HepG2 (cell line): ENCODE data around the gene PLVAP. TPM values are rescaled to one million over a fixed set of nuclear protein-coding genes. Genes with fewer than 3 reads are reported as not detected.

ENCODE experiments used
- BATF2 ChIP-seq: sonication (generic); formaldehyde crosslinking; IDR thresholded peaks from 2 replicates; pipeline ENCODE4 v1.8.0; 2022; ENCODE audit warnings: mild to moderate bottlenecking, missing genetic modification reagents, moderate library complexity
- CREM ChIP-seq, 2 experiments: sonication (generic) in 1 of 2; formaldehyde crosslinking in 1 of 2; IDR thresholded peaks; 2 replicates each; pipeline versions ENCODE4 v1.4.0 to v1.6.1; 2016 to 2020; ENCODE audit warnings: antibody characterized with exemption in 1 of 2, mild to moderate bottlenecking in 1 of 2, missing genetic modification reagents in 1 of 2
- NR2F1 ChIP-seq, 2 experiments: fragments of 450-650 bp in 1 of 2; formaldehyde crosslinking in 1 of 2; IDR thresholded peaks; 2 replicates each; pipeline versions ENCODE4 v1.5.0 to v1.6.1; 2016 to 2020; ENCODE audit warnings: mild to moderate bottlenecking in 1 of 2, missing compliant biosample characterization in 1 of 2, missing genetic modification reagents in 1 of 2, moderate library complexity in 1 of 2
- PAX8 ChIP-seq: sonication (generic); formaldehyde crosslinking; IDR thresholded peaks from 2 replicates; pipeline ENCODE4 v1.8.0; 2022; ENCODE audit warnings: mild to moderate bottlenecking, missing genetic modification reagents, borderline replicate concordance
- PREB ChIP-seq: sonication (generic); formaldehyde crosslinking; IDR thresholded peaks from 2 replicates; pipeline ENCODE4 v1.4.0; 2020; ENCODE audit warnings: missing genetic modification reagents
- ZMAT5 ChIP-seq: sonication (generic); formaldehyde crosslinking; IDR thresholded peaks from 2 replicates; pipeline ENCODE4 v1.5.0; 2020; ENCODE audit warnings: mild to moderate bottlenecking, low read depth, missing genetic modification reagents, borderline replicate concordance
- ZNF484 ChIP-seq: sonication (generic); formaldehyde crosslinking; IDR thresholded peaks from 2 replicates; pipeline ENCODE4 v1.5.1; 2020; ENCODE audit warnings: mild to moderate bottlenecking, low read depth, missing genetic modification reagents, borderline replicate concordance
- ZNF646 ChIP-seq: sonication (generic); formaldehyde crosslinking; IDR thresholded peaks from 2 replicates; pipeline ENCODE4 v1.9.0; 2021; ENCODE audit warnings: mild to moderate bottlenecking, missing genetic modification reagents
- ZNF773 ChIP-seq: sonication (generic); formaldehyde crosslinking; IDR thresholded peaks from 2 replicates; pipeline ENCODE4 v1.4.0; 2020; ENCODE audit warnings: missing genetic modification reagents, borderline replicate concordance
- ZSCAN25 ChIP-seq: sonication (generic); formaldehyde crosslinking; IDR thresholded peaks from 2 replicates; pipeline ENCODE4 v1.8.0; 2022; ENCODE audit warnings: mild to moderate bottlenecking, missing genetic modification reagents
- polyA plus RNA-seq, 8 experiments: library from polyadenylated mRNA; depleted of rRNA in 3 of 8; stranded (reverse) in 7 of 8; unstranded in 1 of 8; fragments of >200 nt; fragmentation: Illumina TruSeq in 4 of 8; extraction: Trizol in 4 of 8; gene quantifications; 2 replicates each; pipeline versions ENCODE4 v1.2.1 to v1.2.3, GENCODE V29; 2011 to 2016; ENCODE audit warnings: low read depth in 4 of 8, missing spikeins in 1 of 8, mixed read lengths in 1 of 8; ENCODE audit not compliant: insufficient read depth in 1 of 8
- total RNA-seq, 5 experiments: library from RNA; depleted of rRNA; stranded (reverse); fragments of >200 nt; fragmentation: Illumina TruSeq; extraction: Trizol; gene quantifications; 2 replicates each; pipeline ENCODE4 v1.2.3, GENCODE V29; 2016; ENCODE audit warnings: low read depth in 1 of 5

PLVAP gene
- total and polyA plus RNA-seq, 2 of the 13 experiments (the other 11 are each of a cell fraction or from before 2014, with no cell fraction given) = 0.26 TPM; not detected in 1

- TF ChIP-seq PREB (no peak), ZSCAN25 (CRISPR knock-in tag) (0 out of 2 replicates have a peak, but pooled peaks have one; percentile 9), BATF2 (no peak), ZNF484 (no peak), ZMAT5 (CRISPR knock-in tag) (no peak), PAX8 (CRISPR knock-in tag) (no peak), ZNF773 (CRISPR knock-in tag) (no peak), NR2F1 (CRISPR knock-in tag; IDR thresholded peaks at IDR 0.05) (no peak), ZNF646 (no peak), CREM (IDR thresholded peaks at IDR 0.05) (no peak), CREM (CRISPR knock-in tag; IDR thresholded peaks at IDR 0.05) (no peak)
Observed at GRCh38 chr19:17419154-17419620, 42.0 kb upstream of the PLVAP start (continued).
